DND-41 (cell line): ENCODE measurements around the gene SETBP1.

Experiments used
- EZH2 ChIP-seq: IDR thresholded peaks from 3 replicates; pipeline ENCODE4 v1.6.1; 2012; ENCODE audit warnings: borderline replicate concordance, low read depth, mild to moderate bottlenecking, moderate library complexity, low read length, inconsistent platforms; ENCODE audit not compliant: severe bottlenecking
- TF ChIP-seq, protein P1 (sequence below): IDR thresholded peaks from 2 replicates; pipeline ENCODE4 v1.5.1; 2012; ENCODE audit warnings: borderline replicate concordance, low read length, moderate library complexity, mild to moderate bottlenecking; ENCODE audit not compliant: poor library complexity, severe bottlenecking; ENCODE audit errors: extremely low read depth

DNA sequence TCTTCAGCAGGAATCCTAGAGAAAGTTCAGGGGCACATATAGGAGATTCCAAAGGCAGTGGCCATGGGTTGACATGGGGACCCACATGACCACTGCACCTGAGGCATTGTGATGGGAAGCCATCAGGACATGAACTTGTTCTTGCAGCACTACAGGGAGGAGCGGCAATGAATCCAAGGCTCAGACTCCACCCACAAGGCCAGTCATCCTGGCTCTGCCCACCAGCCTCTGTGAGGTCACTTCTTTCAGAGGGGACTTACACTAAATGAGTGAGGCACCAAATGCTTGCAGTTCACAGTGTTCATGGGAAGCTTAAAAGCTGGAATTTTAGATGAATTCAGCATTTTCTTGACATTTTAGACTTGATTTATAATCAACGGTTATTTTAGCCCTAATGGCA, 254.2 kb downstream of the SETBP1 start:
- TF ChIP-seq, protein P1, sequence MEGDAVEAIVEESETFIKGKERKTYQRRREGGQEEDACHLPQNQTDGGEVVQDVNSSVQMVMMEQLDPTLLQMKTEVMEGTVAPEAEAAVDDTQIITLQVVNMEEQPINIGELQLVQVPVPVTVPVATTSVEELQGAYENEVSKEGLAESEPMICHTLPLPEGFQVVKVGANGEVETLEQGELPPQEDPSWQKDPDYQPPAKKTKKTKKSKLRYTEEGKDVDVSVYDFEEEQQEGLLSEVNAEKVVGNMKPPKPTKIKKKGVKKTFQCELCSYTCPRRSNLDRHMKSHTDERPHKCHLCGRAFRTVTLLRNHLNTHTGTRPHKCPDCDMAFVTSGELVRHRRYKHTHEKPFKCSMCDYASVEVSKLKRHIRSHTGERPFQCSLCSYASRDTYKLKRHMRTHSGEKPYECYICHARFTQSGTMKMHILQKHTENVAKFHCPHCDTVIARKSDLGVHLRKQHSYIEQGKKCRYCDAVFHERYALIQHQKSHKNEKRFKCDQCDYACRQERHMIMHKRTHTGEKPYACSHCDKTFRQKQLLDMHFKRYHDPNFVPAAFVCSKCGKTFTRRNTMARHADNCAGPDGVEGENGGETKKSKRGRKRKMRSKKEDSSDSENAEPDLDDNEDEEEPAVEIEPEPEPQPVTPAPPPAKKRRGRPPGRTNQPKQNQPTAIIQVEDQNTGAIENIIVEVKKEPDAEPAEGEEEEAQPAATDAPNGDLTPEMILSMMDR = no peak
- TF ChIP-seq EZH2 = no peak
